GM12878 (cell line): ENCODE measurements around the gene CORO1C.

Experiments used
- EZH2 ChIP-seq: IDR thresholded peaks from 2 replicates; pipeline ENCODE4 v1.6.1; 2012; ENCODE audit warnings: low read depth, mild to moderate bottlenecking, control low read depth, inconsistent platforms, low read length, borderline replicate concordance; ENCODE audit not compliant: control insufficient read depth
- MXI1 ChIP-seq: fragments of 150-350 bp; IDR thresholded peaks from 2 replicates; pipeline ENCODE4 v1.6.1; 2011; ENCODE audit warnings: low read depth, mild to moderate bottlenecking, inconsistent platforms, low read length, improper control_type of control experiment
- NR2C2 ChIP-seq: IDR thresholded peaks from 2 replicates; pipeline ENCODE4 v1.6.1; 2011; ENCODE audit warnings: borderline replicate concordance, low read depth; ENCODE audit not compliant: control insufficient read depth, insufficient read length
- POLR2A ChIP-seq: IDR thresholded peaks from 2 replicates; pipeline ENCODE4 v1.6.1; 2011; ENCODE audit warnings: low read depth, mild to moderate bottlenecking, low read length
- RFX5 ChIP-seq: IDR thresholded peaks from 2 replicates; pipeline ENCODE4 v1.6.1; 2011; ENCODE audit warnings: low read depth, low read length, improper control_type of control experiment
- SMARCA5 ChIP-seq: fragments of 450-650 bp; IDR thresholded peaks from 2 replicates; pipeline ENCODE4 v1.6.1; 2017; ENCODE audit warnings: mild to moderate bottlenecking
- ZBED1 ChIP-seq: IDR thresholded peaks from 2 replicates; pipeline ENCODE4 v1.6.1; 2016; ENCODE audit warnings: borderline replicate concordance
- ZNF24 ChIP-seq: fragments of 450-650 bp; IDR thresholded peaks from 2 replicates; pipeline ENCODE4 v1.6.1; 2017; ENCODE audit warnings: antibody characterized with exemption, mild to moderate bottlenecking
- TF ChIP-seq, protein P1 (sequence below), 3 experiments: IDR thresholded peaks in 2 of 3; conservative IDR thresholded peaks in 1 of 3; 2 replicates each; pipeline ENCODE4 v1.5.1; 2011; ENCODE audit warnings: low read depth in 3 of 3, low read length in 3 of 3, mild to moderate bottlenecking in 3 of 3, control low read depth in 2 of 3, moderate library complexity in 2 of 3, inconsistent platforms in 1 of 3, mixed read lengths in 1 of 3; ENCODE audit not compliant: control insufficient read depth in 2 of 3, insufficient read depth in 1 of 3; ENCODE audit errors: extremely low read depth in 1 of 3
- TF ChIP-seq, protein P2 (sequence below): fragments of 450-650 bp; IDR thresholded peaks from 2 replicates; pipeline ENCODE4 v1.6.1; 2017; ENCODE audit warnings: mild to moderate bottlenecking
- TF ChIP-seq, protein P3 (sequence below): IDR thresholded peaks from 2 replicates; pipeline ENCODE4 v1.6.1; 2012; ENCODE audit warnings: low read depth, low read length, improper control_type of control experiment
- TF ChIP-seq, protein P4 (sequence below): IDR thresholded peaks from 2 replicates; pipeline ENCODE4 v1.6.1; 2011; ENCODE audit warnings: low read depth, low read length, improper control_type of control experiment, borderline replicate concordance
- TF ChIP-seq, protein P5 (sequence below): IDR thresholded peaks from 2 replicates; pipeline ENCODE4 v1.6.1; 2012; ENCODE audit warnings: mild to moderate bottlenecking, low read depth, low read length
- TF ChIP-seq, protein P6 (sequence below): IDR thresholded peaks from 2 replicates; pipeline ENCODE4 v1.6.1; 2012; ENCODE audit warnings: low read length, inconsistent platforms

DNA sequence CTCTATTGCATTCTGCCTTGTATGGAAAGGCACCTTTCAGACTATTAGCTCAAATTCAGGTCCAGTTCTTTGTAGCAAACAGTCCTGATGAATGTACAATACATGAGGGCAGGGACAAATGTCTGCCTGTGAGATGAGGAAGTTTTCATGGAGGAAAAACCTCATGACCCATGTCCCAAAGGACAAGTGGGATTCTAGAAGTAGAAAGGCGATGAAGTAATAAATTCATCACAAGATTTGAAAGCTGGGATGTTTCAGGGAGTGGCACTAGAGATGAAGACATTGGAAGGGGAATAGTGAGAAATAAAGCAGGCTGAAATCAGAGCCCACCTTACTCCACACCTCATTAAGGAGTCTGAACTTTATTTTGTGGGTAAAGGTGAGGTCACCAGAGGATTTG, 4.2 kb downstream of the CORO1C start:
- TF ChIP-seq, protein P1, sequence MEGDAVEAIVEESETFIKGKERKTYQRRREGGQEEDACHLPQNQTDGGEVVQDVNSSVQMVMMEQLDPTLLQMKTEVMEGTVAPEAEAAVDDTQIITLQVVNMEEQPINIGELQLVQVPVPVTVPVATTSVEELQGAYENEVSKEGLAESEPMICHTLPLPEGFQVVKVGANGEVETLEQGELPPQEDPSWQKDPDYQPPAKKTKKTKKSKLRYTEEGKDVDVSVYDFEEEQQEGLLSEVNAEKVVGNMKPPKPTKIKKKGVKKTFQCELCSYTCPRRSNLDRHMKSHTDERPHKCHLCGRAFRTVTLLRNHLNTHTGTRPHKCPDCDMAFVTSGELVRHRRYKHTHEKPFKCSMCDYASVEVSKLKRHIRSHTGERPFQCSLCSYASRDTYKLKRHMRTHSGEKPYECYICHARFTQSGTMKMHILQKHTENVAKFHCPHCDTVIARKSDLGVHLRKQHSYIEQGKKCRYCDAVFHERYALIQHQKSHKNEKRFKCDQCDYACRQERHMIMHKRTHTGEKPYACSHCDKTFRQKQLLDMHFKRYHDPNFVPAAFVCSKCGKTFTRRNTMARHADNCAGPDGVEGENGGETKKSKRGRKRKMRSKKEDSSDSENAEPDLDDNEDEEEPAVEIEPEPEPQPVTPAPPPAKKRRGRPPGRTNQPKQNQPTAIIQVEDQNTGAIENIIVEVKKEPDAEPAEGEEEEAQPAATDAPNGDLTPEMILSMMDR (IDR thresholded peaks at IDR 0.05 in 2 of 3, conservative IDR thresholded peaks at IDR 0.05 in 1 of 3; ENCODE audit: control insufficient read depth in 2 of 3, extremely low read depth in 1 of 3, insufficient read depth in 1 of 3, low read depth in 3 of 3, low read length in 3 of 3), result no peak
- TF ChIP-seq, protein P2, sequence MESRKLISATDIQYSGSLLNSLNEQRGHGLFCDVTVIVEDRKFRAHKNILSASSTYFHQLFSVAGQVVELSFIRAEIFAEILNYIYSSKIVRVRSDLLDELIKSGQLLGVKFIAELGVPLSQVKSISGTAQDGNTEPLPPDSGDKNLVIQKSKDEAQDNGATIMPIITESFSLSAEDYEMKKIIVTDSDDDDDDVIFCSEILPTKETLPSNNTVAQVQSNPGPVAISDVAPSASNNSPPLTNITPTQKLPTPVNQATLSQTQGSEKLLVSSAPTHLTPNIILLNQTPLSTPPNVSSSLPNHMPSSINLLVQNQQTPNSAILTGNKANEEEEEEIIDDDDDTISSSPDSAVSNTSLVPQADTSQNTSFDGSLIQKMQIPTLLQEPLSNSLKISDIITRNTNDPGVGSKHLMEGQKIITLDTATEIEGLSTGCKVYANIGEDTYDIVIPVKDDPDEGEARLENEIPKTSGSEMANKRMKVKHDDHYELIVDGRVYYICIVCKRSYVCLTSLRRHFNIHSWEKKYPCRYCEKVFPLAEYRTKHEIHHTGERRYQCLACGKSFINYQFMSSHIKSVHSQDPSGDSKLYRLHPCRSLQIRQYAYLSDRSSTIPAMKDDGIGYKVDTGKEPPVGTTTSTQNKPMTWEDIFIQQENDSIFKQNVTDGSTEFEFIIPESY, result no peak
- TF ChIP-seq SMARCA5 (no peak), EZH2 (no peak), MXI1 (no peak), RFX5 (no peak), ZNF24 (no peak), NR2C2 (no peak), ZBED1 (no peak), POLR2A (no peak)
- TF ChIP-seq, protein P3, sequence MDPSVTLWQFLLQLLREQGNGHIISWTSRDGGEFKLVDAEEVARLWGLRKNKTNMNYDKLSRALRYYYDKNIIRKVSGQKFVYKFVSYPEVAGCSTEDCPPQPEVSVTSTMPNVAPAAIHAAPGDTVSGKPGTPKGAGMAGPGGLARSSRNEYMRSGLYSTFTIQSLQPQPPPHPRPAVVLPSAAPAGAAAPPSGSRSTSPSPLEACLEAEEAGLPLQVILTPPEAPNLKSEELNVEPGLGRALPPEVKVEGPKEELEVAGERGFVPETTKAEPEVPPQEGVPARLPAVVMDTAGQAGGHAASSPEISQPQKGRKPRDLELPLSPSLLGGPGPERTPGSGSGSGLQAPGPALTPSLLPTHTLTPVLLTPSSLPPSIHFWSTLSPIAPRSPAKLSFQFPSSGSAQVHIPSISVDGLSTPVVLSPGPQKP, result no peak
- TF ChIP-seq, protein P4, sequence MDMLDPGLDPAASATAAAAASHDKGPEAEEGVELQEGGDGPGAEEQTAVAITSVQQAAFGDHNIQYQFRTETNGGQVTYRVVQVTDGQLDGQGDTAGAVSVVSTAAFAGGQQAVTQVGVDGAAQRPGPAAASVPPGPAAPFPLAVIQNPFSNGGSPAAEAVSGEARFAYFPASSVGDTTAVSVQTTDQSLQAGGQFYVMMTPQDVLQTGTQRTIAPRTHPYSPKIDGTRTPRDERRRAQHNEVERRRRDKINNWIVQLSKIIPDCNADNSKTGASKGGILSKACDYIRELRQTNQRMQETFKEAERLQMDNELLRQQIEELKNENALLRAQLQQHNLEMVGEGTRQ, result no peak
- TF ChIP-seq, protein P5, sequence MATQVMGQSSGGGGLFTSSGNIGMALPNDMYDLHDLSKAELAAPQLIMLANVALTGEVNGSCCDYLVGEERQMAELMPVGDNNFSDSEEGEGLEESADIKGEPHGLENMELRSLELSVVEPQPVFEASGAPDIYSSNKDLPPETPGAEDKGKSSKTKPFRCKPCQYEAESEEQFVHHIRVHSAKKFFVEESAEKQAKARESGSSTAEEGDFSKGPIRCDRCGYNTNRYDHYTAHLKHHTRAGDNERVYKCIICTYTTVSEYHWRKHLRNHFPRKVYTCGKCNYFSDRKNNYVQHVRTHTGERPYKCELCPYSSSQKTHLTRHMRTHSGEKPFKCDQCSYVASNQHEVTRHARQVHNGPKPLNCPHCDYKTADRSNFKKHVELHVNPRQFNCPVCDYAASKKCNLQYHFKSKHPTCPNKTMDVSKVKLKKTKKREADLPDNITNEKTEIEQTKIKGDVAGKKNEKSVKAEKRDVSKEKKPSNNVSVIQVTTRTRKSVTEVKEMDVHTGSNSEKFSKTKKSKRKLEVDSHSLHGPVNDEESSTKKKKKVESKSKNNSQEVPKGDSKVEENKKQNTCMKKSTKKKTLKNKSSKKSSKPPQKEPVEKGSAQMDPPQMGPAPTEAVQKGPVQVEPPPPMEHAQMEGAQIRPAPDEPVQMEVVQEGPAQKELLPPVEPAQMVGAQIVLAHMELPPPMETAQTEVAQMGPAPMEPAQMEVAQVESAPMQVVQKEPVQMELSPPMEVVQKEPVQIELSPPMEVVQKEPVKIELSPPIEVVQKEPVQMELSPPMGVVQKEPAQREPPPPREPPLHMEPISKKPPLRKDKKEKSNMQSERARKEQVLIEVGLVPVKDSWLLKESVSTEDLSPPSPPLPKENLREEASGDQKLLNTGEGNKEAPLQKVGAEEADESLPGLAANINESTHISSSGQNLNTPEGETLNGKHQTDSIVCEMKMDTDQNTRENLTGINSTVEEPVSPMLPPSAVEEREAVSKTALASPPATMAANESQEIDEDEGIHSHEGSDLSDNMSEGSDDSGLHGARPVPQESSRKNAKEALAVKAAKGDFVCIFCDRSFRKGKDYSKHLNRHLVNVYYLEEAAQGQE, result no peak
- TF ChIP-seq, protein P6, sequence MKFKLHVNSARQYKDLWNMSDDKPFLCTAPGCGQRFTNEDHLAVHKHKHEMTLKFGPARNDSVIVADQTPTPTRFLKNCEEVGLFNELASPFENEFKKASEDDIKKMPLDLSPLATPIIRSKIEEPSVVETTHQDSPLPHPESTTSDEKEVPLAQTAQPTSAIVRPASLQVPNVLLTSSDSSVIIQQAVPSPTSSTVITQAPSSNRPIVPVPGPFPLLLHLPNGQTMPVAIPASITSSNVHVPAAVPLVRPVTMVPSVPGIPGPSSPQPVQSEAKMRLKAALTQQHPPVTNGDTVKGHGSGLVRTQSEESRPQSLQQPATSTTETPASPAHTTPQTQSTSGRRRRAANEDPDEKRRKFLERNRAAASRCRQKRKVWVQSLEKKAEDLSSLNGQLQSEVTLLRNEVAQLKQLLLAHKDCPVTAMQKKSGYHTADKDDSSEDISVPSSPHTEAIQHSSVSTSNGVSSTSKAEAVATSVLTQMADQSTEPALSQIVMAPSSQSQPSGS, result no peak
